A673 (cell line): Measurements from ENCODE around the gene SLC27A1. TPM values are rescaled to one million over a fixed set of nuclear protein-coding genes. Genes with fewer than 3 reads are reported as not detected.

Experiments
- BruUV-seq: library from RNA; stranded (reverse); fragments of 400-500 nt; replicated peaks from 2 replicates; lab custom pipeline; 2021; lab: Mats Ljungman, UMichigan
- CTCF ChIA-PET: fragments of 300-600 bp; sonication (Branson Sonifier 250); formaldehyde crosslinking; loops from one replicate; lab custom pipeline; 2022; ENCODE audit warnings: antibody characterized with exemption; lab: Charles Lee
- POLR2A ChIA-PET: fragments of 300-600 bp; sonication (Branson Sonifier 250); formaldehyde crosslinking; loops from one replicate; lab custom pipeline; 2022; ENCODE audit warnings: antibody characterized with exemption; ENCODE audit not compliant: low non-redundant PET; lab: Charles Lee
- DNase-seq: peaks from one replicate; pipeline ENCODE4 v3.0.0-alpha.2; 2015; ENCODE audit warnings: low spot score
- H3K27ac ChIP-seq: fragments of 200-600 bp; sonication (generic); 2 replicates; pipeline ENCODE4 v1.5.1; 2016; ENCODE audit warnings: mixed run types, low read depth, mild to moderate bottlenecking, mixed read lengths, antibody characterized with exemption, low read length; ENCODE audit not compliant: poor library complexity, severe bottlenecking
- H3K27me3 ChIP-seq: fragments of 200-600 bp; sonication (generic); replicated peaks from 2 replicates; pipeline ENCODE4 v1.6.1; 2017; ENCODE audit warnings: mixed run types, low read depth, mild to moderate bottlenecking, mixed read lengths, antibody characterized with exemption, low read length; ENCODE audit not compliant: insufficient read depth, poor library complexity
- H3K36me3 ChIP-seq: fragments of 200-600 bp; sonication (generic); 2 replicates; pipeline ENCODE4 v1.6.1; 2016; ENCODE audit warnings: mixed run types, mild to moderate bottlenecking, mixed read lengths, antibody characterized with exemption, low read length; ENCODE audit not compliant: insufficient read depth, poor library complexity, severe bottlenecking
- H3K4me1 ChIP-seq: fragments of 200-600 bp; sonication (generic); 2 replicates; pipeline ENCODE4 v1.6.1; 2017; ENCODE audit warnings: mixed run types, mild to moderate bottlenecking, mixed read lengths, antibody characterized with exemption, low read length; ENCODE audit not compliant: insufficient read depth, poor library complexity, severe bottlenecking
- H3K4me3 ChIP-seq: fragments of 200-600 bp; sonication (generic); 2 replicates; pipeline ENCODE4 v1.5.1; 2016; ENCODE audit warnings: low read depth, mixed run types, mild to moderate bottlenecking, mixed read lengths, low read length; ENCODE audit not compliant: poor library complexity, severe bottlenecking
- H3K9me3 ChIP-seq: fragments of 200-600 bp; sonication (generic); 2 replicates; pipeline ENCODE4 v1.6.1; 2016; ENCODE audit warnings: mixed run types, low read depth, mild to moderate bottlenecking, mixed read lengths, antibody characterized with exemption, low read length; ENCODE audit not compliant: poor library complexity, severe bottlenecking
- CTCF ChIP-seq: fragments of 300-800, 200-600 bp; sonication (generic); conservative IDR thresholded peaks from 2 replicates; pipeline ENCODE4 v1.5.1; 2017; ENCODE audit warnings: low read depth, mild to moderate bottlenecking, antibody characterized with exemption, low read length, moderate library complexity, mixed read lengths
- EZH2 ChIP-seq: fragments of 200-600 bp; sonication (generic); IDR thresholded peaks from 2 replicates; pipeline ENCODE4 v1.6.1; 2017; ENCODE audit warnings: borderline replicate concordance, low read depth, mild to moderate bottlenecking, mixed read lengths, antibody characterized with exemption, low read length; ENCODE audit not compliant: poor library complexity, severe bottlenecking
- intact Hi-C: fragments of 100-400 bp; cut with micrococcal nuclease; formaldehyde crosslinking; loops from one replicate; pipeline ENCODE4 v1.10.0; 2022; ENCODE audit not compliant: unreplicated experiment
- total RNA-seq: library from RNA; stranded (reverse); gene quantifications from 2 replicates; pipeline ENCODE4 v1.2.3, GENCODE V29; 2021

SLC27A1 gene
- total RNA-seq, 1 experiment from 2014 or later, result 3.0 TPM

GRCh38 chr19:17553256-17553655 lies 82.9 kb downstream of the SLC27A1 start:
- peak overlapping the region; percentile 17 for H3K4me3 ChIP-seq
- H3K9me3 ChIP-seq, result no peaks in the 10 kb centered on the region
- no peaks in the 10 kb centered on the region for H3K27me3 ChIP-seq
- ChIA-PET POLR2A (no interaction called here), CTCF (interaction anchor here (0.5 to 1.2 kb wide), 3 partner anchors 21 to 128 kb away, joined by 3 to 8 read pairs (median 4); no protein-coding TSS in a partner anchor)
- intact Hi-C loops, result no loop called here
- H3K36me3 ChIP-seq, result peaks cover 10% of the 10 kb centered on the region
- H3K4me1 ChIP-seq, result peaks cover 23% of the 10 kb centered on the region
- DNase-seq, result peak; percentile 97
- TF ChIP-seq EZH2 (no peak), CTCF (no peak)
- no TSS peak for BruUV-seq
- peak overlapping the region; percentile 93 for H3K27ac ChIP-seq

GRCh38 chr19:17554968-17555479 lies 84.7 kb downstream of the SLC27A1 start:
- Histone ChIP-seq H3K4me1 (peaks cover 23% of the 10 kb centered on the region), H3K36me3 (peaks cover 26% of the 10 kb centered on the region), H3K27me3 (no peaks in the 10 kb centered on the region), H3K27ac (peak overlapping the region; percentile 85), H3K4me3 (peak overlapping the region; percentile 69), H3K9me3 (no peaks in the 10 kb centered on the region)
- ChIA-PET CTCF (no interaction called here), POLR2A (no interaction called here)
- BruUV-seq, result no TSS peak
- no peak for TF ChIP-seq EZH2
- no peak for DNase-seq
- intact Hi-C loops, result no loop called here

GRCh38 chr19:17555480-17555928 lies 85.2 kb downstream of the SLC27A1 start, which contains the start of gene COLGALT1:
COLGALT1 (plus strand) TSS chr19:17555649; CDS start chr19:17555714, 65 bp downstream.
- peak within 1 kb of the TSS; percentile 85 for H3K27ac ChIP-seq
- ChIA-PET POLR2A (no interaction called here), CTCF (no interaction called here)
- H3K27me3 ChIP-seq, result no peaks in the 10 kb centered on the region
- peak within 1 kb of the TSS; percentile 69 for H3K4me3 ChIP-seq
- BruUV-seq, result no TSS peak
- TF ChIP-seq EZH2 (no peak), CTCF (no peak)
- no peaks in the 10 kb centered on the region for H3K9me3 ChIP-seq
- H3K4me1 ChIP-seq, result peaks cover 23% of the 10 kb centered on the region
- peaks cover 30% of the 10 kb centered on the region for H3K36me3 ChIP-seq
- DNase-seq, result peak; percentile 99
- intact Hi-C loops, result no loop called here

Other genes starting within 250 kb of the SLC27A1 start
- gene OCEL1, start 244.3 kb upstream of the SLC27A1 start, total RNA-seq, result 8.2 and 14.8 TPM in 2 replicates
- gene NR2F6, start 224.6 kb upstream of the SLC27A1 start, total RNA-seq, result 26.3 and 32.9 TPM in 2 replicates
- gene USHBP1, start 205.8 kb upstream of the SLC27A1 start, total RNA-seq, result 0.61 TPM in 1 of 2 replicates, not detected in the other
- gene BABAM1, start 203.1 kb upstream of the SLC27A1 start, total RNA-seq, result 136 and 147 TPM in 2 replicates
- gene ANKLE1, start 188.6 kb upstream of the SLC27A1 start, total RNA-seq, result 15.8 and 17.5 TPM in 2 replicates
- 11.0 and 16.8 TPM in 2 replicates for gene ABHD8, start 167.1 kb upstream of the SLC27A1 start, total RNA-seq
- 91.8 and 93.1 TPM in 2 replicates for gene MRPL34, start 164.7 kb upstream of the SLC27A1 start, total RNA-seq
- gene DDA1, start 161.0 kb upstream of the SLC27A1 start, total RNA-seq, result 67.2 and 68.5 TPM in 2 replicates
- 18.6 and 22.1 TPM in 2 replicates for gene ANO8, start 135.7 kb upstream of the SLC27A1 start, total RNA-seq
- gene GTPBP3, start 133.0 kb upstream of the SLC27A1 start, total RNA-seq, result 51.5 and 53.2 TPM in 2 replicates
- 0.24 TPM in 1 of 2 replicates, not detected in the other for gene PLVAP, start 93.2 kb upstream of the SLC27A1 start, total RNA-seq
- not detected in 2 replicates for gene CCDC194, start 76.3 kb upstream of the SLC27A1 start, total RNA-seq
- 1.3 and 3.6 TPM in 2 replicates for gene BST2, start 64.9 kb upstream of the SLC27A1 start, total RNA-seq
- gene MVB12A, start 50.5 kb upstream of the SLC27A1 start, total RNA-seq, result 39.5 and 56.9 TPM in 2 replicates
- 0.31 TPM in 1 of 2 replicates, not detected in the other for gene TMEM221, start 21.9 kb upstream of the SLC27A1 start, total RNA-seq
- not detected in 2 replicates for gene NXNL1, start 9.6 kb upstream of the SLC27A1 start, total RNA-seq
- 80.1 and 94.4 TPM in 2 replicates for gene PGLS, start 41.1 kb downstream of the SLC27A1 start, total RNA-seq
- gene COLGALT1, start 85.1 kb downstream of the SLC27A1 start, total RNA-seq, result 91.3 and 93.5 TPM in 2 replicates
- 5.8 and 6.8 TPM in 2 replicates for gene UNC13A, start 217.8 kb downstream of the SLC27A1 start, total RNA-seq
- gene MAP1S, start 249.0 kb downstream of the SLC27A1 start, total RNA-seq, result 79.1 and 87.3 TPM in 2 replicates